ENCODE measurements around the gene NR3C1. TPM values are rescaled to one million over a fixed set of nuclear protein-coding genes. Genes with fewer than 3 reads are reported as not detected.

NR3C1 gene
- total RNA-seq, 1 donor from 2014 or later = 47.8 TPM

- TF ChIP-seq, protein P1, sequence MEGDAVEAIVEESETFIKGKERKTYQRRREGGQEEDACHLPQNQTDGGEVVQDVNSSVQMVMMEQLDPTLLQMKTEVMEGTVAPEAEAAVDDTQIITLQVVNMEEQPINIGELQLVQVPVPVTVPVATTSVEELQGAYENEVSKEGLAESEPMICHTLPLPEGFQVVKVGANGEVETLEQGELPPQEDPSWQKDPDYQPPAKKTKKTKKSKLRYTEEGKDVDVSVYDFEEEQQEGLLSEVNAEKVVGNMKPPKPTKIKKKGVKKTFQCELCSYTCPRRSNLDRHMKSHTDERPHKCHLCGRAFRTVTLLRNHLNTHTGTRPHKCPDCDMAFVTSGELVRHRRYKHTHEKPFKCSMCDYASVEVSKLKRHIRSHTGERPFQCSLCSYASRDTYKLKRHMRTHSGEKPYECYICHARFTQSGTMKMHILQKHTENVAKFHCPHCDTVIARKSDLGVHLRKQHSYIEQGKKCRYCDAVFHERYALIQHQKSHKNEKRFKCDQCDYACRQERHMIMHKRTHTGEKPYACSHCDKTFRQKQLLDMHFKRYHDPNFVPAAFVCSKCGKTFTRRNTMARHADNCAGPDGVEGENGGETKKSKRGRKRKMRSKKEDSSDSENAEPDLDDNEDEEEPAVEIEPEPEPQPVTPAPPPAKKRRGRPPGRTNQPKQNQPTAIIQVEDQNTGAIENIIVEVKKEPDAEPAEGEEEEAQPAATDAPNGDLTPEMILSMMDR (IDR thresholded peaks at IDR 0.05) = no peak
- no peak overlapping the region for H3K4me3 Mint-ChIP-seq (ENCODE audit: unreplicated experiment)
- H3K4me1 Mint-ChIP-seq (ENCODE audit: unreplicated experiment) = peaks cover 40% of the 10 kb centered on the region
- H3K9me3 Mint-ChIP-seq (ENCODE audit: unreplicated experiment) = no peaks in the 10 kb centered on the region
- no peaks in the 10 kb centered on the region for H3K36me3 Mint-ChIP-seq (ENCODE audit: unreplicated experiment)
- H3K27ac Mint-ChIP-seq (ENCODE audit: unreplicated experiment) = peak overlapping the region; percentile 17
- no peaks in the 10 kb centered on the region for H3K27me3 Mint-ChIP-seq (ENCODE audit: unreplicated experiment)
- DNase-seq (ENCODE audit: extremely low spot score, unreplicated experiment) = no peak
These were observed 154.5 kb downstream of the NR3C1 start for GRCh38 chr5:143248822-143249579.

GRCh38 chr5:143248391-143248790, 155.1 kb downstream of the NR3C1 start:
- peaks cover 46% of the 10 kb centered on the region for H3K4me1 Mint-ChIP-seq (ENCODE audit: unreplicated experiment)
- H3K27ac Mint-ChIP-seq (ENCODE audit: unreplicated experiment) = peak overlapping the region; percentile 17
- H3K9me3 Mint-ChIP-seq (ENCODE audit: unreplicated experiment) = no peaks in the 10 kb centered on the region
- no peak overlapping the region for H3K4me3 Mint-ChIP-seq (ENCODE audit: unreplicated experiment)
- H3K27me3 Mint-ChIP-seq (ENCODE audit: unreplicated experiment) = no peaks in the 10 kb centered on the region
- TF ChIP-seq, protein P1 (IDR thresholded peaks at IDR 0.05) = no peak
- DNase-seq (ENCODE audit: extremely low spot score, unreplicated experiment) = no peak
- H3K36me3 Mint-ChIP-seq (ENCODE audit: unreplicated experiment) = no peaks in the 10 kb centered on the region

GRCh38 chr5:143247134-143247815, 156.2 kb downstream of the NR3C1 start:
- Mint-ChIP-seq H3K4me3 (ENCODE audit: unreplicated experiment) (no peak overlapping the region), H3K36me3 (ENCODE audit: unreplicated experiment) (no peaks in the 10 kb centered on the region), H3K27ac (ENCODE audit: unreplicated experiment) (no peak overlapping the region), H3K27me3 (ENCODE audit: unreplicated experiment) (no peaks in the 10 kb centered on the region), H3K9me3 (ENCODE audit: unreplicated experiment) (no peaks in the 10 kb centered on the region), H3K4me1 (ENCODE audit: unreplicated experiment) (peaks cover 57% of the 10 kb centered on the region)
- DNase-seq (ENCODE audit: extremely low spot score, unreplicated experiment) = no peak
- TF ChIP-seq, protein P1 (IDR thresholded peaks at IDR 0.05) = no peak

- no peaks in the 10 kb centered on the region for H3K9me3 Mint-ChIP-seq (ENCODE audit: unreplicated experiment)
- TF ChIP-seq, protein P1 (IDR thresholded peaks at IDR 0.05) = no peak
- H3K27me3 Mint-ChIP-seq (ENCODE audit: unreplicated experiment) = no peaks in the 10 kb centered on the region
- peak overlapping the region; percentile 96 for H3K27ac Mint-ChIP-seq (ENCODE audit: unreplicated experiment)
- DNase-seq (ENCODE audit: extremely low spot score, unreplicated experiment) = no peak
- no peak overlapping the region for H3K4me3 Mint-ChIP-seq (ENCODE audit: unreplicated experiment)
- no peaks in the 10 kb centered on the region for H3K36me3 Mint-ChIP-seq (ENCODE audit: unreplicated experiment)
- H3K4me1 Mint-ChIP-seq (ENCODE audit: unreplicated experiment) = peaks cover 61% of the 10 kb centered on the region
These were observed 157.4 kb downstream of the NR3C1 start for GRCh38 chr5:143245929-143246561.

DNA sequence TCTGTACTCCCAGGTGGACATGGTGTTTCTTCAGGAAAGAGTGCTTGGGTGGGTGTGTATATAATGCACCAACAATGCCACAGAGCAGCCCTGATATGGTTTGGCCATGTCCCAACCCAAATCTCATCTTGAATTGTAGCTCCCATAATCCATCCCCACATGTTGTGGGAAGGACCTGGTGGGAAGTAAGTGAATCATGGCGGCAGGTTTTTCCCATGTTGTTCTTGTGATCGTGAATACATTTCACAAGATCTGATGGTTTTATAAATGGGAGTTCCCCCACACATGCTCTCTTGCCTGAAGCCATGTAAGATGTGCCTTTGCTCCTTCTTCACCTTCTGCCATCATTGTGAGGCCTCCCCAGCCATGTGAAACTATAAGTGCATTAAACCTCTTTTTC, 158.5 kb downstream of the NR3C1 start:
- no peaks in the 10 kb centered on the region for H3K27me3 Mint-ChIP-seq (ENCODE audit: unreplicated experiment)
- peak overlapping the region; percentile 58 for H3K4me3 Mint-ChIP-seq (ENCODE audit: unreplicated experiment)
- TF ChIP-seq, protein P1 (IDR thresholded peaks at IDR 0.05) = no peak
- H3K9me3 Mint-ChIP-seq (ENCODE audit: unreplicated experiment) = no peaks in the 10 kb centered on the region
- H3K4me1 Mint-ChIP-seq (ENCODE audit: unreplicated experiment) = peaks cover 61% of the 10 kb centered on the region
- no peak for DNase-seq (ENCODE audit: extremely low spot score, unreplicated experiment)
- peak overlapping the region; percentile 96 for H3K27ac Mint-ChIP-seq (ENCODE audit: unreplicated experiment)
- no peaks in the 10 kb centered on the region for H3K36me3 Mint-ChIP-seq (ENCODE audit: unreplicated experiment)

Measured in osteocyte (in vitro differentiated cells).